CD4-positive, alpha-beta T cell treated with Interleukin-6 for 4 hours (primary cell): ENCODE results near the gene FAM151A.

ENCODE experiments used
- DNase-seq: peaks from one replicate; pipeline ENCODE4 v3.0.0-alpha.2; 2020; ENCODE audit warnings: mixed read lengths

Gene FAM151A

GRCh38 chr1:54623216-54624007 is at the start of gene FAM151A:
Gene FAM151A, minus strand, starts transcription at chr1:54623525. Its CDS starts 130 bp downstream, at chr1:54623395.
- DNase-seq: no peak

- DNase-seq: peak; percentile 63
Measured at GRCh38 chr1:54671985-54672608, 48.8 kb upstream of the FAM151A start.

GRCh38 chr1:54668567-54668966 is 45.2 kb upstream of the FAM151A start:
- no peak for DNase-seq

- no peak for DNase-seq
Measured at GRCh38 chr1:54667797-54668196, 44.5 kb upstream of the FAM151A start.

GRCh38 chr1:54666333-54666732 is 43.0 kb upstream of the FAM151A start:
- no peak for DNase-seq

GRCh38 chr1:54665852-54666251 is 42.5 kb upstream of the FAM151A start:
- no peak for DNase-seq

- DNase-seq: no peak
Measured at GRCh38 chr1:54664364-54664763, 41.0 kb upstream of the FAM151A start.

- no peak for DNase-seq
Measured at GRCh38 chr1:54663725-54664124, 40.4 kb upstream of the FAM151A start.

- no peak for DNase-seq
Measured at GRCh38 chr1:54658164-54658913, 35.0 kb upstream of the FAM151A start.

GRCh38 chr1:54653036-54653435 is 29.7 kb upstream of the FAM151A start:
- DNase-seq: no peak

GRCh38 chr1:54652168-54652567 is 28.8 kb upstream of the FAM151A start:
- no peak for DNase-seq

- DNase-seq: no peak
Measured at GRCh38 chr1:54651608-54652007, 28.3 kb upstream of the FAM151A start.

GRCh38 chr1:54650417-54650816 is 27.1 kb upstream of the FAM151A start:
- no peak for DNase-seq

GRCh38 chr1:54649921-54650320 is 26.6 kb upstream of the FAM151A start:
- no peak for DNase-seq

- DNase-seq: no peak
Measured at GRCh38 chr1:54649130-54649898, 26.0 kb upstream of the FAM151A start.

- DNase-seq: no peak
Measured at GRCh38 chr1:54645806-54646676, 22.7 kb upstream of the FAM151A start.

GRCh38 chr1:54643736-54644135 is 20.4 kb upstream of the FAM151A start:
- DNase-seq: no peak

GRCh38 chr1:54640863-54641836 is 17.8 kb upstream of the FAM151A start, which contains the start of gene MROH7:
Gene MROH7, plus strand, starts transcription at chr1:54641786. Its CDS starts 11,141 bp downstream, at chr1:54652927.
- DNase-seq: no peak

GRCh38 chr1:54640361-54640760 is 17.0 kb upstream of the FAM151A start:
- DNase-seq: no peak
